MM.1S (cell line): ENCODE results near the gene OLFML2B.

ENCODE experiments used
- DNase-seq: peaks from one replicate; pipeline ENCODE4 v3.0.0-alpha.2; 2015
- H2AFZ ChIP-seq: fragments of 300-600 bp; sonication (generic); 2 replicates; pipeline ENCODE4 v1.6.0; 2016; ENCODE audit warnings: antibody characterized with exemption, low read length
- H3F3A ChIP-seq: fragments of 300-600 bp; sonication (generic); 2 replicates; pipeline ENCODE4 v1.6.1; 2016; ENCODE audit warnings: mild to moderate bottlenecking, antibody characterized with exemption, low read length, moderate library complexity, mixed read lengths; ENCODE audit not compliant: insufficient read depth
- H3K27ac ChIP-seq: fragments of 300-600 bp; sonication (generic); 2 replicates; pipeline ENCODE4 v1.5.1; 2016; ENCODE audit warnings: mild to moderate bottlenecking, low read length
- H3K27me3 ChIP-seq: fragments of 300-600 bp; sonication (generic); replicated peaks from 2 replicates; pipeline ENCODE4 v1.6.0; 2016; ENCODE audit warnings: low read length; ENCODE audit not compliant: insufficient read depth
- H3K36me3 ChIP-seq: fragments of 300-600 bp; sonication (generic); replicated peaks from 2 replicates; pipeline ENCODE4 v1.6.1; 2016; ENCODE audit warnings: mild to moderate bottlenecking, low read length, mixed read lengths; ENCODE audit not compliant: insufficient read depth
- H3K4me1 ChIP-seq: fragments of 300-600 bp; sonication (generic); 2 replicates; pipeline ENCODE4 v1.6.1; 2016; ENCODE audit warnings: low read length, mixed read lengths
- H3K4me2 ChIP-seq: fragments of 300-600 bp; sonication (generic); 2 replicates; pipeline ENCODE4 v1.6.0; 2016; ENCODE audit warnings: low read depth, low read length
- H3K4me3 ChIP-seq: fragments of 300-600 bp; sonication (generic); 2 replicates; pipeline ENCODE4 v1.5.1; 2016; ENCODE audit warnings: low read length, mixed read lengths
- H3K79me2 ChIP-seq: fragments of 300-600 bp; sonication (generic); 2 replicates; pipeline ENCODE4 v1.6.1; 2016; ENCODE audit warnings: mixed run types, low read length, mixed read lengths
- H3K9ac ChIP-seq: fragments of 300-600 bp; sonication (generic); 2 replicates; pipeline ENCODE4 v1.6.1; 2016; ENCODE audit warnings: low read length, mixed read lengths
- H3K9me2 ChIP-seq: fragments of 300-600 bp; sonication (generic); replicated peaks from 2 replicates; pipeline ENCODE4 v1.6.1; 2016; ENCODE audit warnings: mild to moderate bottlenecking, low read length, mixed read lengths; ENCODE audit not compliant: insufficient read depth
- H3K9me3 ChIP-seq: fragments of 300-600 bp; sonication (generic); replicated peaks from 2 replicates; pipeline ENCODE4 v1.6.1; 2016; ENCODE audit warnings: mild to moderate bottlenecking, low read length, mixed read lengths; ENCODE audit not compliant: insufficient read depth
- H4K20me1 ChIP-seq: fragments of 300-600 bp; sonication (generic); 2 replicates; pipeline ENCODE4 v1.6.1; 2016; ENCODE audit warnings: mild to moderate bottlenecking, low read length, moderate library complexity, mixed read lengths; ENCODE audit not compliant: insufficient read depth
- CTCF ChIP-seq: fragments of 300-600 bp; sonication (generic); IDR thresholded peaks from 2 replicates; pipeline ENCODE4 v1.5.1; 2016; ENCODE audit warnings: antibody characterized with exemption, low read length, mixed read lengths
- EZH2 ChIP-seq: fragments of 300-600 bp; sonication (generic); optimal IDR thresholded peaks from 2 replicates; pipeline ENCODE3; 2017; ENCODE audit warnings: low read depth, mild to moderate bottlenecking, antibody characterized with exemption, low read length, mixed read lengths
- EZH2phosphoT487 ChIP-seq: fragments of 300-600 bp; sonication (generic); IDR thresholded peaks from 2 replicates; pipeline ENCODE4 v1.6.1; 2018; ENCODE audit warnings: antibody characterized with exemption, low read length

The OLFML2B gene

GRCh38 chr1:161973924-161974845 is 49.5 kb downstream of the OLFML2B start:
- Histone ChIP-seq H4K20me1 (no peaks in the 10 kb centered on the region), H3K4me1 (no peaks in the 10 kb centered on the region), H3F3A (no peaks in the 10 kb centered on the region), H3K4me2 (no peak overlapping the region), H3K79me2 (no peaks in the 10 kb centered on the region), H3K9me2 (no peaks in the 10 kb centered on the region), H3K27ac (no peak overlapping the region), H3K27me3 (no peaks in the 10 kb centered on the region), H2AFZ (no peak overlapping the region), H3K36me3 (no peaks in the 10 kb centered on the region), H3K9ac (no peak overlapping the region), H3K9me3 (no peaks in the 10 kb centered on the region), H3K4me3 (no peak overlapping the region)
- no peak for TF ChIP-seq EZH2phosphoT487
- TF ChIP-seq CTCF, result no peak
- DNase-seq, result no peak

DNA sequence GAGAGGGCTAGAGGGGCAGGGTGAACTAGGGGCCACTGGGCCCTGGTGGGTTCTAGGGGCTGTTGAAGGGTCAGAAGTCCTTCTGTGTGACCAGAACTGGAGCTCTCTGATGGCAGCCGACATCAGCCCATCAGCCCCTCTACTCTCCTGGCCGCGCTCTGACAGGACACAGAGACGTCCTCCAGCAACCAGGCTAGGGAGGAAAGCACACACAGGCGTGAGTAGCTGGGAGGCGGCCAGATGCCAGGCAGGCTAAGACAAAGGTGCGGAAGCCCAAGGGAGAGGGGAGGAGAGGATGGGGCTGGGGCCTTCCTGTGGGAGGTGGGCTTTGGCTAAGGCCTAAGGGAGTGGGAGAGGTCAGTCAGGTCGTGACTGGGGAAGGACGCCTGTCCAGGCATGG is 50.8 kb downstream of the OLFML2B start:
- no peak overlapping the region for H2AFZ ChIP-seq

GRCh38 chr1:161970633-161971032 is 53.0 kb downstream of the OLFML2B start:
- H3K9me2 ChIP-seq, result no peaks in the 10 kb centered on the region
- no peaks in the 10 kb centered on the region for H3K4me1 ChIP-seq
- no peaks in the 10 kb centered on the region for H3K27me3 ChIP-seq
- H3F3A ChIP-seq, result no peaks in the 10 kb centered on the region
- TF ChIP-seq CTCF (no peak), EZH2 (no peak), EZH2phosphoT487 (no peak)
- H3K9ac ChIP-seq, result no peak overlapping the region
- H4K20me1 ChIP-seq, result no peaks in the 10 kb centered on the region
- H3K4me3 ChIP-seq, result no peak overlapping the region
- H3K9me3 ChIP-seq, result no peaks in the 10 kb centered on the region
- no peak overlapping the region for H2AFZ ChIP-seq
- H3K79me2 ChIP-seq, result no peaks in the 10 kb centered on the region
- no peaks in the 10 kb centered on the region for H3K36me3 ChIP-seq
- H3K4me2 ChIP-seq, result no peak overlapping the region
- no peak for DNase-seq
- H3K27ac ChIP-seq, result no peak overlapping the region

More for the DNA sequence above, 50.8 kb downstream of the OLFML2B start:
- no peaks in the 10 kb centered on the region for H4K20me1 ChIP-seq
- no peak for DNase-seq
- no peak overlapping the region for H3K27ac ChIP-seq
- H3K9me2 ChIP-seq, result no peaks in the 10 kb centered on the region
- H3K9me3 ChIP-seq, result no peaks in the 10 kb centered on the region
- no peaks in the 10 kb centered on the region for H3K36me3 ChIP-seq
- no peak overlapping the region for H3K4me2 ChIP-seq
- no peaks in the 10 kb centered on the region for H3K4me1 ChIP-seq
- no peaks in the 10 kb centered on the region for H3K79me2 ChIP-seq
- H3K27me3 ChIP-seq, result no peaks in the 10 kb centered on the region
- no peak for TF ChIP-seq EZH2
- no peaks in the 10 kb centered on the region for H3F3A ChIP-seq
- H3K4me3 ChIP-seq, result no peak overlapping the region
- no peak overlapping the region for H3K9ac ChIP-seq

DNA sequence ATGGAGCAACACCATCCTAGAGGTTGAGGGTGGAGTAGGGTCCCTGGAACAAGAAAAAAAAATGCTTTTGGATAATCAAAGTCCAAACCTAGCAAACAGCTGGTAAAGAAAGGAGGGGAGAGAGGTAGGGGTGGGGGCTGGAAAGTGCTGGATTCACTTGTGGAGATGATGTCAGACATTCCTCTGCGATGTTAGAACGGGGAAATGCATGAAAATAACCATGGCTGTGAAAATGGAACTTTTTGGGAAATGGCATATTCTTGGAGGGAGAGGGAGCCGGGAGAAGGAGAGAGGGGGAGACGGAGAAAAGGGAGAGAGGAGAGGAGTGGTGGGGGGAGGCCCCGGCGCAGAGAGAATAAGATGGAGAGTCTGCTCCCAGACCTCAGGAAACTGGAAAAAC is 53.6 kb downstream of the OLFML2B start:
- no peak overlapping the region for H3K4me2 ChIP-seq
- H3K9me2 ChIP-seq, result no peaks in the 10 kb centered on the region
- H2AFZ ChIP-seq, result no peak overlapping the region
- no peak overlapping the region for H3K9ac ChIP-seq
- no peak overlapping the region for H3K27ac ChIP-seq
- no peaks in the 10 kb centered on the region for H3K9me3 ChIP-seq
- no peak for DNase-seq
- no peaks in the 10 kb centered on the region for H3K79me2 ChIP-seq
- H3F3A ChIP-seq, result no peaks in the 10 kb centered on the region
- H3K4me3 ChIP-seq, result no peak overlapping the region
- H4K20me1 ChIP-seq, result no peaks in the 10 kb centered on the region
- no peaks in the 10 kb centered on the region for H3K4me1 ChIP-seq
- TF ChIP-seq CTCF, result no peak
- TF ChIP-seq EZH2phosphoT487, result no peak
- TF ChIP-seq EZH2, result no peak
- no peaks in the 10 kb centered on the region for H3K27me3 ChIP-seq
- H3K36me3 ChIP-seq, result no peaks in the 10 kb centered on the region
